Vagina (tissue), 2 donors: Measurements from ENCODE around the gene CCDC82. TPM values are rescaled to one million over a fixed set of nuclear protein-coding genes. Genes with fewer than 3 reads are reported as not detected.

ENCODE experiments used
- DNase-seq, 2 donors: peaks; one replicate each; pipeline ENCODE4 v3.0.0-alpha.2; 2017; ENCODE audit errors: extremely low spot score in 2 of 2
- H3K27ac ChIP-seq: fragments of 200-600 bp; sonication (generic); one replicate; pipeline ENCODE4 v1.5.1; 2019
- H3K27me3 ChIP-seq: fragments of 200-600 bp; sonication (generic); one replicate; pipeline ENCODE4 v1.5.1; 2019
- H3K36me3 ChIP-seq, 2 donors: fragments of 200-600 bp; sonication (generic); one replicate each; pipeline ENCODE4 v1.5.1; 2017 to 2019
- H3K4me1 ChIP-seq: fragments of 200-600 bp; sonication (generic); one replicate; pipeline ENCODE4 v1.5.1; 2019
- H3K4me3 ChIP-seq, 2 donors: fragments of 200-600 bp; sonication (generic); 1 replicate in 1 of 2; 2 replicates in 1 of 2; pipeline ENCODE4 v1.5.1; 2016 to 2019
- H3K9me3 ChIP-seq: fragments of 200-600 bp; sonication (generic); one replicate; pipeline ENCODE4 v1.5.1; 2019
- POLR2A ChIP-seq, 2 donors: fragments of 450-650 bp; IDR thresholded peaks; one replicate each; pipeline ENCODE4 v1.6.1; 2017; ENCODE audit warnings: antibody characterized with exemption in 2 of 2, mild to moderate bottlenecking in 2 of 2, moderate library complexity in 2 of 2
- POLR2AphosphoS5 ChIP-seq, 2 donors: sonication (generic); formaldehyde crosslinking; IDR thresholded peaks; one replicate each; pipeline ENCODE4 v1.9.0; 2017; ENCODE audit warnings: antibody characterized with exemption in 2 of 2, mild to moderate bottlenecking in 2 of 2, low read depth in 1 of 2; ENCODE audit not compliant: insufficient read depth in 1 of 2
- intact Hi-C: fragments of 100-400 bp; cut with DNase I; formaldehyde crosslinking; loops from one replicate; pipeline ENCODE4 v1.15.1; 2023
- total RNA-seq: library from RNA; depleted of rRNA; stranded (reverse); fragments of >200 nt; gene quantifications from one replicate; pipeline ENCODE4 v1.2.3, GENCODE V29; 2016
- TF ChIP-seq, protein P1 (sequence below), 3 experiments: fragments of 450-650 bp in 2 of 3; fragments of 200-600 bp in 1 of 3; sonication (generic) in 1 of 3; IDR thresholded peaks; one replicate each; pipeline ENCODE4 v1.5.1; 2017 to 2019; ENCODE audit warnings: antibody characterized with exemption in 3 of 3, mild to moderate bottlenecking in 2 of 3, moderate library complexity in 2 of 3

Gene CCDC82
- total RNA-seq, 1 donor from 2014 or later: 29.5 TPM

DNA sequence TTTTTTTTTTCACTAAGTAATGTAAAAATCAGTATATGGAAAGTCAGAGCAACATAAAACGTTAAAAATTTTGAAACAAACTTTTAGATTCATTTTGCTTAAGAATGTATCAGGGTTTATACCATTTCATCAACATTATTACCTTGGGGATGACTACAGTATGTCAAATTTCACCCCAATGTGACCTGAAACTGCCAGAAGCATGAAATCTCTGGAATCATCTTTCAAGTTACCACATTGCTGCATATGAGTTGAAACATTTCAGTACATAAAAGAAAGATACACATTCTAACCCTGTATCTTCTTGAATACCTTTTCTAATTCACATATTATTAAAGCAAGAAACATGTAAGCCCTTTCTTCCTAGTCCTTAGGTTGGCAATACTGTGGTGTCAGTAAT, 79.5 kb downstream of the CCDC82 start:
- Histone ChIP-seq H3K4me1 (peaks cover 85% of the 10 kb centered on the region), H3K27me3 (no peaks in the 10 kb centered on the region), H3K27ac (no peak overlapping the region), H3K4me3 (no peak overlapping the region), H3K9me3 (no peaks in the 10 kb centered on the region), H3K36me3 (no peaks in the 10 kb centered on the region)
- TF ChIP-seq POLR2AphosphoS5 (IDR thresholded peaks at IDR 0.05; ENCODE audit: insufficient read depth in 1 of 2, low read depth in 1 of 2): no peak
- no peak for TF ChIP-seq POLR2A (IDR thresholded peaks at IDR 0.05)
- TF ChIP-seq, protein P1, sequence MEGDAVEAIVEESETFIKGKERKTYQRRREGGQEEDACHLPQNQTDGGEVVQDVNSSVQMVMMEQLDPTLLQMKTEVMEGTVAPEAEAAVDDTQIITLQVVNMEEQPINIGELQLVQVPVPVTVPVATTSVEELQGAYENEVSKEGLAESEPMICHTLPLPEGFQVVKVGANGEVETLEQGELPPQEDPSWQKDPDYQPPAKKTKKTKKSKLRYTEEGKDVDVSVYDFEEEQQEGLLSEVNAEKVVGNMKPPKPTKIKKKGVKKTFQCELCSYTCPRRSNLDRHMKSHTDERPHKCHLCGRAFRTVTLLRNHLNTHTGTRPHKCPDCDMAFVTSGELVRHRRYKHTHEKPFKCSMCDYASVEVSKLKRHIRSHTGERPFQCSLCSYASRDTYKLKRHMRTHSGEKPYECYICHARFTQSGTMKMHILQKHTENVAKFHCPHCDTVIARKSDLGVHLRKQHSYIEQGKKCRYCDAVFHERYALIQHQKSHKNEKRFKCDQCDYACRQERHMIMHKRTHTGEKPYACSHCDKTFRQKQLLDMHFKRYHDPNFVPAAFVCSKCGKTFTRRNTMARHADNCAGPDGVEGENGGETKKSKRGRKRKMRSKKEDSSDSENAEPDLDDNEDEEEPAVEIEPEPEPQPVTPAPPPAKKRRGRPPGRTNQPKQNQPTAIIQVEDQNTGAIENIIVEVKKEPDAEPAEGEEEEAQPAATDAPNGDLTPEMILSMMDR (IDR thresholded peaks at IDR 0.05): no peak
- no peak for DNase-seq
- intact Hi-C loops: no loop called here

DNA sequence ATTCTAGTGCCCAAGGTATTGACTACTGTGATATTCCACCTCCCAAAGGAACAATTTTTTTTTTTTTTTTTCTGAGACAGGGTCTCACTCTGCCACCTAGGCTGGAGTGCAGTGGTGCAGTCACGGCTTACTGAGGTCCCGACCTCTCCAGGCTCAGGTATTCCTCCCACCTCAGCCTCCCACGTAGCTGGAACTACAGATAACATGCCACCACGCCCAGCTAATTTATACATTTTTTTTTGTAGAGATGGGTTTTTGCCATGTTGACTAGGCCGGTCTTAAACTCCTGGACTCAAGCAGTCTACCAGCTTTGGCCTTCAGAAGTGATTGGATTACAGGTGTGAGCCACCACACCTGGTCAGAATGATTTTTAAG, 80.1 kb downstream of the CCDC82 start:
- Histone ChIP-seq H3K4me1 (peaks cover 85% of the 10 kb centered on the region), H3K27me3 (no peaks in the 10 kb centered on the region), H3K4me3 (no peak overlapping the region), H3K9me3 (no peaks in the 10 kb centered on the region), H3K27ac (no peak overlapping the region), H3K36me3 (no peaks in the 10 kb centered on the region)
- TF ChIP-seq, protein P1 (IDR thresholded peaks at IDR 0.05): no peak
- no peak for TF ChIP-seq POLR2AphosphoS5 (IDR thresholded peaks at IDR 0.05; ENCODE audit: insufficient read depth in 1 of 2, low read depth in 1 of 2)
- TF ChIP-seq POLR2A (IDR thresholded peaks at IDR 0.05): no peak
- no peak for DNase-seq
- intact Hi-C loops: no loop called here

DNA sequence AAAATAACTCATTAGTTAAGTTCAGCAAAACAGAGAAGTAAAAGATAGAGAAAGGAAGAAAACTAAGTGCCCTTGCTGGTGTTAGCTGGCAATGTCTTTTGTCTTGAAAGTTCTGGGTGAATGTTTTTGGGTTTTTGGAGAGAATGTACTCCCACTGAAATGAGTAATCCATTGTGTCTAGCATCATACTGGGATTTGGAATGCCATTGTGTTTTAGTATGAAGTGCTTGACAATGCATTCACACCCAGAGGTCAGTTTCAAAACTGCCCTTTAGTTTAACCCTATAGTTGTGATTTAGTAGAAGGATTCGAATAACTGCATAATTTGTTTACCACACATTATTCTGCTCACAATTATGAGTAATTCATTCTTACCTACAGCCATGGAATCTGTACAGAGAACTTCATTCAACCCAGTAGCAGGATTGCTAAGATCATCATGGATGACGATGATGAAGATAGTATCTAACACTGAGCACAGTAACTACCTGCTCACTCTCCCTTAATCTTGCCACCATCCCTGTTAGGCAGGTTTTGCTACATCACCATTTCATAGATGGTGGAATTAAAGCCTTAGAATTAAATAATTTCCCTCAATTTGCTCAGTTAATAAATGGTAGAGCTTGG, 80.6 kb downstream of the CCDC82 start:
- no peaks in the 10 kb centered on the region for H3K27me3 ChIP-seq
- H3K36me3 ChIP-seq: no peaks in the 10 kb centered on the region
- peak overlapping the region; percentile 32 for H3K27ac ChIP-seq
- H3K4me1 ChIP-seq: peaks cover 85% of the 10 kb centered on the region
- TF ChIP-seq POLR2AphosphoS5 (IDR thresholded peaks at IDR 0.05; ENCODE audit: insufficient read depth in 1 of 2, low read depth in 1 of 2) (peak in 1 of 2 donors; percentile 13), POLR2A (IDR thresholded peaks at IDR 0.05) (no peak)
- no peak for DNase-seq
- H3K9me3 ChIP-seq: no peaks in the 10 kb centered on the region
- intact Hi-C loops: no loop called here
- H3K4me3 ChIP-seq: no peak overlapping the region

DNA sequence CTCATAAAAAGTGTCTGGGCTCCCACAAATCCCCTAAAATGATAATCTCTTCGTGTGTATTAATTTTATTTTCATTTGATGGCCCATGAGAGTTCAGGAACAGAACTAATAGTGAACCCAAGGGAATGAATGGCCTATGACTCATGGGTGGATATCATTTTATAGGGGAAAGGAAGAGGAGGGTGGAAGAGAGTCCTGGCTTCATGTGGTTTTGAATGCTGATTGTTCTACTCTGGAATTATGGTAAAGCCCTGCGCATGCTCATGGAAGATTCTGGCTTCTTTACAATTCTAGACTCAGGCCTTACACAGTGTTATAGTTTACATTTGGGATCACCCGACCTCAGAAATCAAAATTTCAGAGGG, 82.0 kb downstream of the CCDC82 start:
- Histone ChIP-seq H3K9me3 (no peaks in the 10 kb centered on the region), H3K27me3 (no peaks in the 10 kb centered on the region), H3K36me3 (no peaks in the 10 kb centered on the region), H3K4me3 (peak overlapping the region; percentile 10 to 40), H3K27ac (peak overlapping the region; percentile 78), H3K4me1 (peaks cover 89% of the 10 kb centered on the region)
- TF ChIP-seq POLR2AphosphoS5 (IDR thresholded peaks at IDR 0.05; ENCODE audit: insufficient read depth in 1 of 2, low read depth in 1 of 2) (peak in 1 of 2 donors; percentile 58), POLR2A (IDR thresholded peaks at IDR 0.05) (no peak)
- TF ChIP-seq, protein P1 (IDR thresholded peaks at IDR 0.05): no peak
- no peak for DNase-seq
- intact Hi-C loops: no loop called here

DNA sequence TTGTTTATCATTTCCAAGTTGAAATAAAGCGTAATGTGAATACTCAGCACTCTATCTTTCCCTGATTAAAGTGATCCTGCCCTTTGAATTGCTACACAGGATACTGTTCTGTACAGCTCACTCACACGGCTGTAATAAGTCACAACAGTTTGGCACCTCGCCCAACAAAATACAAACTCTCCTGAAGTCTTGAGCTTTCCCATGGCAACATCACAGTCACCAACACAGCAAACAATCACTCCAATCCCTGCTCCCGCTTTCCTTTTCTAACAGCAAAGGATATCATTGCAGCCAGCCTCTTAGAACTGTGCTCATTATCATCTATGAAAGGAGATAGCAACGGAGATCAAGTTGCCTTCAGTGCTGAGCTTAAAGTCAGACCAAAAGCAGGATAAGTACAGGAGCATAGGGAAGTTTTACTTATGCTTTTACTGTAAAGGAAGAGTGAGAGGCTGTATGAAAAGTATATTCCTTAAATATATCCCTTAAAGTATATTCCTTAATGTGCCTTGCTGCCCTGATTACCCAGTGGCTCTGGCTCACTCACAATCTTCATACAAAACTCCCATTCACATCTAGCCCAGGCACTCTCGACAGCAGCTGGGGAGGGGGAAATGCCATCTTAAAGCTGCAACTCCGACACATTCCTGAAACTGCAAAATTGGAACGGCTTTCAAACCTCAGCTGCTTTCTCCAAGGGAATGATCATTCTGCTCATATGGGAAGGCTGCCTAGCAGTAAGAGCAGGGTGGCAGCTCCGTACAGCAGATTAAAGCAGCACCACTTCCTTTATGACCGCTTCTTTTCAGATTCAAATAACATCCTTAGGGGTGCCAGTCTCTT, 82.6 kb downstream of the CCDC82 start:
- intact Hi-C loops: no loop called here
- no peak for DNase-seq
- peak overlapping the region; percentile 78 for H3K27ac ChIP-seq
- H3K4me3 ChIP-seq: peak overlapping the region; percentile 10 to 40
- peak in 1 of 2 donors; percentile 56 for TF ChIP-seq POLR2AphosphoS5 (IDR thresholded peaks at IDR 0.05; ENCODE audit: insufficient read depth in 1 of 2, low read depth in 1 of 2)
- no peak for TF ChIP-seq POLR2A (IDR thresholded peaks at IDR 0.05)
- no peaks in the 10 kb centered on the region for H3K27me3 ChIP-seq
- no peaks in the 10 kb centered on the region for H3K36me3 ChIP-seq
- H3K4me1 ChIP-seq: peaks cover 95% of the 10 kb centered on the region
- H3K9me3 ChIP-seq: no peaks in the 10 kb centered on the region

DNA sequence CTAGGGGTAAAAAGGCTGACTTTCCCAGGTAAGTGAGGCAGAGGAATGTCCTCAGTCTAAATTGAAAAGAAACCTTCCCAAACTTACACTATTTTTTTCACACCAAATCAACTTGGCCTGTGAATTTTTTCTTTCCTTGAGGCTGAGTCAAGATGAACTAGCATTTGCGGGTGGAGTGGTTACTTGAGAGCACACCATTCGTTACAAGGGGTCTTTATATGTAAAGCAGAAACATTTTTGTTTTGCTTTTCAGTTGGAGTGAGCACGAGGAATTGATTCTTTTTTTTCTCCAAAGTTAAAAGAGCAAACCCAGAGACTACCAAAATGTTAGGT, 83.1 kb downstream of the CCDC82 start:
- DNase-seq: no peak
- TF ChIP-seq POLR2A (IDR thresholded peaks at IDR 0.05) (no peak), POLR2AphosphoS5 (IDR thresholded peaks at IDR 0.05; ENCODE audit: insufficient read depth in 1 of 2, low read depth in 1 of 2) (no peak)
- TF ChIP-seq, protein P1 (IDR thresholded peaks at IDR 0.05): no peak
- Histone ChIP-seq H3K27ac (peak overlapping the region; percentile 78), H3K4me1 (peaks cover 96% of the 10 kb centered on the region), H3K27me3 (no peaks in the 10 kb centered on the region), H3K36me3 (no peaks in the 10 kb centered on the region), H3K4me3 (peak overlapping the region; percentile 10 to 40), H3K9me3 (no peaks in the 10 kb centered on the region)
- intact Hi-C loops: no loop called here
